DMS114 treated with DMSO at 0.1 percent for 48 hours (cell line): ENCODE measurements around the gene ASPHD2.

ENCODE experiments used
- DNase-seq: peaks from one replicate; lab custom pipeline; 2025; ENCODE audit not compliant: unreplicated experiment; lab: John Stamatoyannopoulos, UW

The ASPHD2 gene

DNA sequence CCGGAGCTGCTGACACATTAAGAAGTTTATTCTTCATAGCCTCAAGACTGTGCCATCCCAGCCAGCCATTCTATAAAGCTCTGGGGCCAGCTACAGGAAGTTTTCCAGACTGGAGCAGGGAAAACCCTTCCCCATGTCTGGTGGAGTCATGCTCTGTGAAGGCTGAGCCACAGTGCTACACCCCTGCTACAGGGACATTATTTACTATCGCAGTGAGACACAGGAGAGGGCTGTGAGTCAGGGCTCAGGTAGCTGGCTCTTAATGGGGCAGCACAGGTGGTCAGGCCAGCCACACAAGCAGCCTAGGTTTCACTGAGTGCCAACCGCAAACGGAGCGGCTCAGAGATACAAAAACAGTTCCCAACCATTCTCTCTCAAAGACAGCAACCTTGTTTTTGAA is 42.5 kb downstream of the ASPHD2 start:
- DNase-seq = no peak

DNA sequence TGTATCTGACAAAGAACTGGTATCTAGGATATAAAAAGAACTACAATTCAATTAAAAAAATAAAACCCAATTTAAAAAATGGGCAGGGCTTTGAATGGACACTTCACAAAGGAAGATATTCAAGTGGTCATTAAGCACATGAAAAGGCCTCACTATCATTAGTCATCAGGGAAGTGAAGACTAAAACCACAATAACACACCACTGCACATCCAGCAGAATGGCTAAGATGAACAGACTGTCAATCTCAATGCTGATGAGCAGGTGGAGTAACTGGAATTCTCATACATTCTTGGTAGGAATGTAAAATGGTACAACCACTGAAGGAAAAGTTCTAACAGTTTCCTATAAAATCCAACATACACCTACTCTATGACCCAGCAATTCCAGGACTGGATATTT is 45.6 kb downstream of the ASPHD2 start:
- DNase-seq = no peak

DNA sequence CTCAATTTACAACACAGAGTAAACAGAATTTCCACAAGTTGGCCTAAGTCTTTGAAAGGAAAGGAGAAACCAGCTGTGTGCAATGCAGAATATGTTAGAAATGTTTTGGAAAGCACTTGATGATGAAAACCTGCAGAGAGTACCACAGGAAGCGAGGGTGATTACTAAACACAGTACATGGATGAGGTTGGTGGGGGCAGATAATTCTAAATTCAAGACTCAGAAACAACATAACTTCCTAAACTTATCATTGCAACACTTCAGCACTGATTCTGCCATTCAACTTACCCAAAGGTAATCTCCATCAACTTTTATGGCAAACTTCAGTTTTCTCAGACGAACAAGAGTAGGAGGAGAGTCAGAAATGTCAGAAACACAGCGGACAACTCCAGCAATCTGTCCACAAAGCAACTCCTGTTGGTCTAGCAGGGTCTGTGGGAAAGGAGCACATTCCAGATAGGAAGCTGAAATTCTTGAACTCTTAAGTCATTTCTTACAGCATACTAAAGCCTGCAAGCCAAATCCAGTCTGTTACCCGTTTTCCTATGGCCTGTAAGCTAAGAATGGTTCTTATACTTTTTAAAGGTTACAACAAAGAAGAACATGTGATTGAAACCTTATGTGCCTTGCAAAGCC is 47.8 kb downstream of the ASPHD2 start:
- DNase-seq = no peak

DNA sequence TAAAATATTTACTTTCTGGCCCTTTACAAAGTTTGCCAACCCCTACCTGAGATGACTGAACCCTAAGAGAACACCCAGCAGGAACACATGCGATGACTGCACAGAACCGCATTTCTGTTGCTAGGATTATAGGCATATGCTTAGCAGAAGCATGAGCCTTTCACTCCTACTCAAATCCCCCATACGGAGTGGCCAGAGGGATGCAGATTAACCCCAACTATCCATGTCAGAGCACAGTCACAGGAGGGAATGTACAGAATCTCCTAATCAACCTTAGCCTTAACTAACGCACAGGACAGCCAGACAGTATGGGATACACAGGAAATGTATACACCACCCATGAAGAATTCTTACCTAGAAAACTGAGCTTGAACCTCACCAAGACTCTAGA is 48.3 kb downstream of the ASPHD2 start:
- no peak for DNase-seq

GRCh38 chr22:26479043-26479791 is 50.2 kb downstream of the ASPHD2 start:
- DNase-seq = no peak

DNA sequence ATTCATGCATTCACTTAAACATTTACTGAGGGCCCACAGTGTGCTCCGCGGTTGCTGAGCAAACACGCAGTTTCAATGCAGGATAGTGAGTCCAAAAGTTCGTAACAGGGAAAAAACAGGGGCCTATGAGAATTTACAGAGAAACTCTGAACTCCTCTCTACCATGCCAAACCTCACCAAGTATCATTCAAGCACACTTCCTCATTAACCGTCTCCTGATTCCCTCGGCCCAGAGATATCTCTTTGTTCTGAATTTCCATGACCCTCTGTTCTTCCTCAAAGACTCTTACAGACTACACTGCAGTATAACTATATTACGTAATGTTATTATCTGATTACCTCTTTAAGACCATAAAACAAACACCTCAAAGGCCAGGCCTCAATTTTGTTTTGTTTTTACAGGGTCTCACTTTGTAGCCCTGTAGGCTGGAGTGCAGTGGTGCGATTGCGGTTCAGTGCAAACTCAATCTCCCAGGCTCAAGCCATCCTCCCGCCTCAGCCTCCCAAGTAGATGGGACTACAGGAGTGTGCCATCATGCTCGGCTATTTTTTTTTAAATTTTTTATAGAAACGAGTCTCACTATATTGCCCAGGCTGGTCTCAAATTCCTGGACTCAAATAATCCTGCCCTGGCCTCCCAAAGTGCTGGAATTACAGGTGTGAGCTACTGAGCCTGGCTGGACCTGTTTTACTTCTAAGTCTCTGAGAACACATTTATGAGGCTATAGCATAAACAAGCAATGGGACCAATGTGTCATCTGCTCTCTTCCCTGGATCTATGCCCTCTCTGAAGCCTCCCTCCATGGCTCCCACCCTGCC is 50.9 kb downstream of the ASPHD2 start:
- no peak for DNase-seq

- no peak for DNase-seq
These were observed 51.5 kb downstream of the ASPHD2 start for GRCh38 chr22:26480611-26480932.

- no peak for DNase-seq
These were observed 52.1 kb downstream of the ASPHD2 start for GRCh38 chr22:26481112-26481693.

DNA sequence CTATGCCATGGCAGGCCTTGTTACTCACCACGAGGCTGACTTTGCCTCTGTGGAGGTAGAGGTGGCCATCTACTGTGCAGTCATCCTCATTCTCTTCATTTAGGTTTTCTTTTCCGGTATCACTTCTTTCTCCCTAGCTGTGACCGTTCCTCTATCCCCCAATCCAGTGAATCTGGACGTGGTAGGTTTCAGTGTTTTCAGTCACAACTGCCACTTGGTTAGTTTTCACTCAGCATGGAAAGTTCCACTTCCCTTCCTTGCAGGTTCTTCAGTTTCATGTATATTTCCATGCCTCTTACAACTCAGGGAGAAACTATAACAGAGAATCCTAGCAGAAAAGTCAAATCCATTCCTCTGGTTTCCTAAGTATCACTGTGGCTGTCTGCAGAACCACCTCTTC is 52.6 kb downstream of the ASPHD2 start:
- DNase-seq = no peak

DNA sequence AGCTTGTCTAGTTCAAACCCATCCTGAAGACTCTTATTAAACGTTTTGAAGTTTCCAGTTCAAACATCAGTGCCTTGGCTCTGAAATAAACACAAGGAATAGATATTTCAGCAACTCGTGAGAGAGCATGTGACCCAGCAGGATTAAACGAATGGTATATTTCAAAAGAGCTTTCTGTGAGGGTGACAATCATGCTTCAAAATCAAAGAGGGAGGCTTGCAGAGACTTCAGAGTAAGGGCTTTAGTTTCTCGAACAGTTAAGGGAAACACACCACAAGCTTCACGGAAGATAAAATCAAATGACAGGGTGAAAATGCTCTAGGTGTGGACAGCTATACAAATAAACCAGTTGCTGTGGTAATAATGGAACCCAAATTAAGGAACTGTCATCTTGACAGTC is 53.1 kb downstream of the ASPHD2 start:
- no peak for DNase-seq

DNA sequence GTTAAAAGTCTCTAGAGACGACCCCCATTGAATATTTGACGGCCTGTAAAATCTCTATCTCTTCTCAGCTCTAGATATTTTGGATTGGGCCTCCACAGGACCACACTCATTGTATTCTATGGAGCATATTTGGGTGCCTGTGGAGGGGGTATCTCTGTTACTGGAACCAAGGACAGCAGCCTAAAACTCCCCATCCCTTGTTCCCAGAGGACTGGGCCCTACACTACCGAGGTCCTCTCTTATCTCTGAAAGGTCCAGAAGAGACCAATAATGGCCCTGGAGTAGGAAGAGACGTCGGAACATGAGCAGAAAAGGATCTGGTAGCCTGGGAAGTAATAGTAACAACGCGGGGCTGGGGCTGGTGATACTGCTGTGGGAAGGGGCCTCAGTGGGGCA is 54.0 kb downstream of the ASPHD2 start:
- no peak for DNase-seq

- peak; percentile 38 for DNase-seq
These were observed 54.6 kb downstream of the ASPHD2 start, which contains the start of the genes HPS4 and SRRD for GRCh38 chr22:26483439-26484359. TSS of gene HPS4 (minus strand) at chr22:26483783. CDS start at chr22:26481762, 2,021 bp downstream. TSS of gene SRRD (plus strand) at chr22:26483877. CDS start at chr22:26483891, 14 bp downstream.

- DNase-seq = no peak
These were observed 55.3 kb downstream of the ASPHD2 start for GRCh38 chr22:26484360-26484706.

- DNase-seq = no peak
These were observed 56.0 kb downstream of the ASPHD2 start for GRCh38 chr22:26485013-26485412.

DNA sequence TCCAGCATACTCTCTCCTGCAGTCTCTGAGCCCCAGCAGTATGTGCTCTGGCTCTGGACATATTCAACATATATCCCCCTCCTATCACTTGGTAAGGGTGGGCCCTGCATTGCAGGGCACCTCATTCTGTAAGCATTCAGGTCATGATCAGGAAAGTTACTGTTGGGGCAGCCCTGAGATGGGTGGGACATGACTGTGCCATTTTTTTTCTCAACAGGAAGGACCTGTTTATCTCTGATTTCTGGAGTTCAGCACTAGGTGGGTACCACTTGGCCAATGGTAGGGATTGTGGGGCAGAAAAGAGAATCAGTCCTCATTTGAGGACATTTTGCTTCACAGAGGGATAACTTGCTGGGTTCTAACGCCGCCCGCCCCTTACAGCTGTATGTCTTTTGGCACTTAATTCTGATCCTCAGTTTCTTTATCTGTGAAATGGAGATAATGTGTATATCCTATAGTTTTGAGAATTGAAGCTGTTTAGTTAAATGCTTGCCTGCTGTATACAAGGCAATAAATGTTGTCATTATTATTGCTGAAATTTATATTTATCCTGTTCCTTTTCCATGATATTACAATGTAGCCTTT is 56.8 kb downstream of the ASPHD2 start:
- DNase-seq = no peak

DNA sequence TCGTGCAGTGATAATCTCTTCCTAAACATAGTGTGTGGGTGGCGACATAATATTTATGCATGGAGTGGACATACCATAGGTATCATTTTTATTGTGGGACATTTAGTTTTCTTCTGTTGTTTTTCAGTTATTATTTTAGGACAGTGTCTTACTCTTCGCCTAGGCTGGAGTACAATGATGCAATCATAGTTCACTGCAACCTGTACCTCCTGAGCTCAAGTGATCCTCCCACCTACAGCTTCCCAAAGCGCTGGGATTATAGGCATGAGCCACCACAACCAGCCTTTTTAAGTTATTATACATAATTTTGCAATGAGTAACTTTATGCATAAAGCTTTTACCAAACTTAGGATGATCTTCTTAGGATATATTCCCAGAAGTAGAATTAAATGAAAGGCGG is 57.3 kb downstream of the ASPHD2 start:
- no peak for DNase-seq

GRCh38 chr22:26487996-26488395 is 58.9 kb downstream of the ASPHD2 start:
- no peak for DNase-seq

- DNase-seq = no peak
These were observed 60.5 kb downstream of the ASPHD2 start for GRCh38 chr22:26489447-26490036.

DNA sequence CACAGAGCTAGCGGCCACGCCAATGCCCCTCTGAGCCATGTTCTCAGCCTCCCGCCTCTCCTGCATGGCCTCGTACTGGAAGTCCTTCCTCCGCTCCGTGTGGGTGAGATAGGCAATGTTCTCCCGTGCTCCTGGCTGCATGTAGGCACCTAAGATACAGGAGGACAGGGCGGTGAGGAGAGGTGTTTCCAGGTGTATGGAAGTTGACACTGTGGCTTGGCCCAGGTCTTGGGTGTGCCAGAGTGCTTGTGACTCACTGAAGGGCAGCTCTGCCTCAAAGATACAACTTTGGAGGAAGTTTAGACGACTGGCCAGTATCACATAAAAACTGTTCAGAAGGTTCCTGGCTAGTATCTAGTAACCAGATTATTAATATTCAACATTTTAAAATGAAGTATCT is 63.2 kb downstream of the ASPHD2 start:
- no peak for DNase-seq

DNA sequence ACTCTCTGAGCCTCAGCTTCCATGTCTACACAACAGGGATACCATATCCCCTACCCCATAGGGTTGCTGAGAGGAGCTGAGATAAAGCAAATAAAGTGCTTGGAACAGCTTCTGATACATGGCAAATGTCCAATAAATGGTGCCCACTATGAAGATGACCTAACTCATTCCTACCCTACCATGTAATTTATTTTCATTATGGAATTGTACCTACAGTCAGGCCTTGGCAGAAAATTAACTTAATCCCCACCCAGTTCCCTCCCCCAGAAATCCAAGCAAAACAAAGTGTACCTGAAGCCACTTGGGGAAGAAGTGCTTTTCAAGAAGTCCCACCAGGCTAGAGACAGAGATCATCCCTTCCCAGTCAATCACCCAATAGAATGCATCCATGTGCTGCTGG is 65.4 kb downstream of the ASPHD2 start:
- no peak for DNase-seq
